HG02610 (cell line): Measurements from ENCODE around the gene SLC7A14.

ENCODE experiments used
- ATAC-seq: cut with Tn5 transposase; IDR thresholded peaks from one replicate; pipeline ENCODE4 v1.9.1; 2021; ENCODE audit warnings: mild to moderate bottlenecking, moderate library complexity; ENCODE audit not compliant: unreplicated experiment

Gene SLC7A14

GRCh38 chr3:170473358-170473757 lies 112.5 kb downstream of the SLC7A14 start:
- ATAC-seq = no peak

GRCh38 chr3:170471149-170471548 lies 114.7 kb downstream of the SLC7A14 start:
- ATAC-seq = no peak

GRCh38 chr3:170470063-170471016 lies 115.5 kb downstream of the SLC7A14 start:
- no peak for ATAC-seq

GRCh38 chr3:170469151-170470062 lies 116.5 kb downstream of the SLC7A14 start:
- no peak for ATAC-seq

- no peak for ATAC-seq
Measured at GRCh38 chr3:170467571-170468147, 118.2 kb downstream of the SLC7A14 start.

- ATAC-seq = no peak
Measured at GRCh38 chr3:170467007-170467406, 118.9 kb downstream of the SLC7A14 start.

- no peak for ATAC-seq
Measured at GRCh38 chr3:170465955-170466354, 119.9 kb downstream of the SLC7A14 start.

- ATAC-seq = no peak
Measured at GRCh38 chr3:170463011-170463410, 122.9 kb downstream of the SLC7A14 start.

GRCh38 chr3:170458285-170458684 lies 127.6 kb downstream of the SLC7A14 start:
- ATAC-seq = no peak

GRCh38 chr3:170454509-170454908 lies 131.4 kb downstream of the SLC7A14 start:
- no peak for ATAC-seq

- no peak for ATAC-seq
Measured at GRCh38 chr3:170450039-170450438, 135.8 kb downstream of the SLC7A14 start.

- ATAC-seq = no peak
Measured at GRCh38 chr3:170448584-170448983, 137.3 kb downstream of the SLC7A14 start.

- ATAC-seq = no peak
Measured at GRCh38 chr3:170443457-170443856, 142.4 kb downstream of the SLC7A14 start.

GRCh38 chr3:170442947-170443346 lies 142.9 kb downstream of the SLC7A14 start:
- no peak for ATAC-seq

GRCh38 chr3:170441412-170441811 lies 144.5 kb downstream of the SLC7A14 start:
- no peak for ATAC-seq

- no peak for ATAC-seq
Measured at GRCh38 chr3:170440344-170440743, 145.5 kb downstream of the SLC7A14 start.

GRCh38 chr3:170438836-170439235 lies 147.0 kb downstream of the SLC7A14 start:
- ATAC-seq = no peak

- ATAC-seq = no peak
Measured at GRCh38 chr3:170437696-170438407, 148.0 kb downstream of the SLC7A14 start.

- no peak for ATAC-seq
Measured at GRCh38 chr3:170437176-170437575, 148.7 kb downstream of the SLC7A14 start.

- no peak for ATAC-seq
Measured at GRCh38 chr3:170436697-170437096, 149.2 kb downstream of the SLC7A14 start.

- no peak for ATAC-seq
Measured at GRCh38 chr3:170432416-170432815, 153.5 kb downstream of the SLC7A14 start.
